Erythroblast (primary cell): ENCODE measurements around the gene PTPRR.

Experiments
- GATA1 ChIP-seq: IDR thresholded peaks from 2 replicates; pipeline ENCODE4 v1.6.1; 2011; ENCODE audit warnings: low read depth, mild to moderate bottlenecking, control low read depth, low read length, moderate library complexity
- POLR2A ChIP-seq: IDR thresholded peaks from 2 replicates; pipeline ENCODE4 v1.6.1; 2011; ENCODE audit warnings: mild to moderate bottlenecking, low read length

- TF ChIP-seq POLR2A (no peak), GATA1 (no peak)
Observed at GRCh38 chr12:70948236-70948975, 27.9 kb upstream of the PTPRR start.
